KOPT-K1 (cell line): ENCODE data around the gene DNAJC1.

Source experiments
- H3K27ac ChIP-seq: fragments of 200-600 bp; sonication (generic); 2 replicates; pipeline ENCODE4 v1.5.1; 2016; ENCODE audit warnings: antibody characterized with exemption, mild to moderate bottlenecking, low read depth, low read length; ENCODE audit not compliant: poor library complexity, severe bottlenecking
- H3K36me3 ChIP-seq: fragments of 200-600 bp; sonication (generic); 2 replicates; pipeline ENCODE4 v1.5.1; 2017; ENCODE audit warnings: antibody characterized with exemption, mild to moderate bottlenecking, low read length, moderate library complexity; ENCODE audit not compliant: insufficient read depth
- H3K9me3 ChIP-seq: fragments of 200-600 bp; sonication (generic); 2 replicates; pipeline ENCODE4 v1.5.1; 2017; ENCODE audit warnings: antibody characterized with exemption, low read length, mild to moderate bottlenecking; ENCODE audit not compliant: insufficient read depth, poor library complexity, severe bottlenecking

Gene DNAJC1

DNA sequence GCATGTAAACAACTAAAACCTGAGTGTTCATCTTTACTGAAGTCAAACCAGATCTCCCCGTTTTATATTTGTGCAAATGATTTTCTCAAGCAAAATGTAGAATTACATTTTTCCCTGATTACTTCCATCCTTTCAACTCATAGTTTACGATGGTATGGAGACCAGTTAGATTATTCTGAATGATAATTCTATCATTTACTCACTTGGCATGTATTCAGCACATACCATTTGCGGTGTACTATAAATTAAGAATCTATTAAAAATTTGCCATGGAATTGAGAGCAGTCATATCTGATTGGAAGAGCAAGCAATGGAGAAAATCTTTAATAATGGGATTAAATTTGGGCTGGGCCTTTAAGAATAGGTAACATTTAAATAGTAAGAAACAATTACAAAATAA, 22.4 kb downstream of the DNAJC1 start:
- no peaks in the 10 kb centered on the region for H3K36me3 ChIP-seq
- peaks cover 4% of the 10 kb centered on the region for H3K9me3 ChIP-seq
- H3K27ac ChIP-seq, result no peak overlapping the region

DNA sequence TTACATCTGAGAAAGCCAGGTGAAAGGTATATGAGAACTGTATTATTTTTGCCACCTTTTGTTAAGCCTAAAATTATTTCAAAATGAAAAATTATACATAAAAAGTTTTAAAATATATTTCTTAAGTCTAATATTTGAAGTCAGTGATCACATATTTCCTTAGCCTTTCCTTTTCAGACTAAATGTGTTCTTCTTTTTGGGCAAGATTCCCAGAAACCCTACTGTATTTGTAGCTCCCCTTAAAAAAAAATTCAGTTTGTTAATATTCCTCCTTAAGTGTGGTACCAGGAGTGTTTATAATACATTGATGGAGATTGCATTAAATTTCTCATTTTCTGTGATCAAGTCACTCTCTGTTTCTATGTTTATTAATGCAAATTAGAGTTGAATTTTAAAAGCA, 22.8 kb downstream of the DNAJC1 start:
- Histone ChIP-seq H3K36me3 (no peaks in the 10 kb centered on the region), H3K27ac (no peak overlapping the region), H3K9me3 (no peaks in the 10 kb centered on the region)

DNA sequence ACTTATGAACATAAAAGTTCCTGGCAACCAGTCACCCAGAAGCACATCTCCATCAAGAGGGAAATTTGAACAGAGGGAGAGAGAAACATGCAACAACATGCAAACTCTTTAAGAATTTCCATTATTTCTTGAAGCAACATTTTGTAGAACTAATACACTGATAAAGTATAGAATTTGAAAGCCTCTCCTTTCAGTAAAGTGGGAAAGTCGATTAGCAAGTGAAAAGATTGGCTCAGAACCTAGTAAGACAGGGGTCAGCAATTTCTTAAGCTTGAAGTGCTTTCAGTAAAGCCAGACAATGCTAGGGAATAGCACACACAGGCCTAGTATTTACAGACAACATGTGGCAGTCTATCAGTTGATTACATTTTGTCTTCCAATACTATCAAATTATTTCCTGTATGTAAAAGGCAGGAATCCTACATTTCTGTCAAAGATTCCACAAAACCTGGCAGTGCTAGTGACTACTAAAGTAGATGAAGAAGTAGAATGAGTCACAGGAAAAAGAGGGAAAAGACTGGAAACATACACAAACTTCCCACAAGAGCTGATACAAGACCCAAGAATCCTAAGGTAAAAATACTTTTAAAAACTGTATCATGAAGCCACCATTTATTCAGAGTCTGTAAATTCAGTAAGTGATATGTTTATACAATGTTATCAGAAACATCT, 25.2 kb downstream of the DNAJC1 start:
- H3K27ac ChIP-seq, result no peak overlapping the region

DNA sequence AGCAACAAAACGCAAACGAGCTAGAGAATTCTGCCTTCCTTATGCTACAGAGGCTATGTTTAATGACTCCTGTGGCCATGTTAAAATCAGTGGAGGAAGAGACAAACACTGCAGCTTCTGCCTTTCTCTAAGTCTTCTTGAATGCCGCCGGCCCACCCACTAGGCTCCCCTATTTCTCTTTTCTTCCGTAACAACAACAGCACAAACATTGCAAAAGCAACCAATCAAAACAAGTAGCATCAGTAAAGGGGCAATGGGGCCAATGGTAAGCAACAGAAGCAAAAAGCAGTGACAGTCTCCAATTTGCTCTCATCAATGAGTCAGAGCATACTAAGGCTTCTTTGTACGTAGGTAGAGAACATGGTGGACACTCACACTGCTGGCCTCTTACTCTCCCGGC, 26.8 kb downstream of the DNAJC1 start:
- H3K36me3 ChIP-seq, result no peaks in the 10 kb centered on the region
- H3K9me3 ChIP-seq, result no peaks in the 10 kb centered on the region
- no peak overlapping the region for H3K27ac ChIP-seq

More for the DNA sequence above, 25.2 kb downstream of the DNAJC1 start:
- Histone ChIP-seq H3K9me3 (no peaks in the 10 kb centered on the region), H3K36me3 (no peaks in the 10 kb centered on the region)

DNA sequence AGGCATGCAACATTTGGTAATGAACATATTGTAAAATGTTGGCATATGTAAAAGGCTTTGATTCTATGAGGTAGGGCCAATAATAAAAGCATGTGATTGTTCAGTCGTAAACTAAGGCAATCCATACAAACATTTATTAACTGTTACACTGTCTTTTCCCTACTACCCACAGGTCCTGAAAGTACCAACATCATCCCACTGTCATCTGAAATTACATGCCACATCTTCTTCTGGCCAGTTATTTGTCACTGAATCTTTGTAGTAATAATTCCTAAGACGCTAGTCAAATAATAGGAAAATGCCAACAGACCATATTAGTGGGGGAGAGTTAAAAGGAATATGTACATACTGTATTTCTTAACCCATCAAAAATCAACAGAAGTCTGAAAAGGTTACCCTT, 27.2 kb downstream of the DNAJC1 start:
- Histone ChIP-seq H3K9me3 (no peaks in the 10 kb centered on the region), H3K36me3 (no peaks in the 10 kb centered on the region), H3K27ac (no peak overlapping the region)

DNA sequence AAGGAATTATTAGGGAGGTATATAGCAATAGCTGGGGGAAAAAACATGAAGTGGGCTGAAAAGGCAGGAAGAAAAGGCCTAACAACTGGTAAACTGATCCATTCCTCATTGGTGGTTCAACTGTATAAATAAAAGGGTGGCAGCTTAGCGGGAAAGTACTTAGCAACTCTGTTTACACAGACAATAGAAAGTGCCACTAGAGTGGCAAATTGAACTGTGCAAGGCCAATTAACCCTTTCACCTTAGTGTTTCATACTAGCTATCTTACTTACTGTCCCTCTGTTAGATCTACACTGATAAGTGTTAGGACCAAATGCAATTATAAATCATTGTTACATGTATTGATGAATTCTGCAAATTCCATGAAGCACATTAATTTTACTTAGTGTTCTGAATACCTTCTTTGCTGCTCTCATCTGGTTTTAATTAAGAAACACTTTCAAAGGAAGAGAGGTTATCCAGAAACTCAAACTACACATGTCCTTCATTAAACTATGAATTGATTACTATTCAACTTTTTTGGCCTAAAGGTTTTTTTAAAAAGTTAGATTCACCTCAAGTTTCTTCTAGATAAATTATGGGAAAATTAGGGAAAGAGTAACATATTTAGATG, 28.0 kb downstream of the DNAJC1 start:
- no peaks in the 10 kb centered on the region for H3K36me3 ChIP-seq
- H3K27ac ChIP-seq, result no peak overlapping the region
- H3K9me3 ChIP-seq, result no peaks in the 10 kb centered on the region

DNA sequence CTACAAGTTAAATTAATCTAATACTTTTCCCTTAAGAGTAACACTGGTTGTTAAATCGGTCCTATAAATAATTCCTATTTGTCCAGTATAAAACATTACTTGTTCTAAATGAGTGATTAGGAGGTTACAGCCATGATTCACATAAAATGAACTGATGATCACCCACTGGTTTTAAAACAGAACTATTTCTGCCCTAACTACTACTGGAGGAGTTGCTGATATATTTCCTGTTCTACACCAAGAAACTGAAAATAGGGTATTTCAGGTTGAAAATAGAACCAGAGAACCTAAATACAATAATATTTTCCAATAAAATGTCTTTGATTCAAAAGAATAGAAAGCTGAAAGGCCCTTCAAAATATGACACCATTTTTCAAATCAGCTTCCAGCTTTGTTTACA, 30.9 kb downstream of the DNAJC1 start:
- Histone ChIP-seq H3K36me3 (no peaks in the 10 kb centered on the region), H3K9me3 (no peaks in the 10 kb centered on the region), H3K27ac (no peak overlapping the region)

DNA sequence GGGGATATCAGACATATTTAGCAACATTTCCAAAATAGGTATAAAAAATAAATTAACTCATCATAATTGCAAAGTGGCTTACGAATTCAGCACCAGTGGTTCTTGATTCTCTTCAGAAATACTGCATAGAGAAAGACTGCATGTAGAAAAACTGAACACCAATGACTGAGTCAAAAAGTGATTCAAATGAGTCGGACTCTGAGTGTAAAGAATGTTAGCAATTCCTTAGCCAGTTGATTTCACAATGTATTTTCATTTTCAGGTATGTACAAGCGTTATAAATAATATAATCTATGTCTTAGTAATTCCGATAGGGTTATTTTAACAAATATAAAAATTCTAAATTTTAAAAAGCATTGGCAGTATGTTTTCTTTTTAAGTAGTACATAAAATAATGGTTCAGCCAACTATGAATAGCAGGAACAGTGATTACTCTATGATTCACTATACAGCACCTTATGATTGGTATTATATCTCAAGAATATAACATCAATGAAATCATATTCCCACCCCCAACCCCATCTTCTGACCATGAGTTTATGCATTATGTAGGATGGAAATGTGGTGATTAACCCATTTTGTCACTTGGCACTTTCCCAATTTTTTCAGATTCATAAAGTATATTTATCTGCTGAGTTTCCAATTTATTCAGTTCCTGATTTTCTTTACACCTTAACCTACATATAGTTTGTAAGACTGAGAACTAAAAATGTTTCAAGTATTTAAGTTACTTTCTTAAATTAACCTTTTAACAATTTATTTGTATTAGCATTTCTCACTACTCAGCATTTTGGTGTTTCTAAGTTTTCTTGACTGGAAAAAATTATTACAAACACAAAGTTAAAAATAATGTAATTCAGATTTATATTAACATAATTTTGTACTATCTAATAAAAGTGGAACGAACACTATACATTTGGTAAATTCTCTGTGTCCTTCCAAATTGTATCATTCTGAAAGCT, 33.9 kb downstream of the DNAJC1 start:
- Histone ChIP-seq H3K9me3 (peaks cover 10% of the 10 kb centered on the region), H3K36me3 (no peaks in the 10 kb centered on the region), H3K27ac (no peak overlapping the region)

DNA sequence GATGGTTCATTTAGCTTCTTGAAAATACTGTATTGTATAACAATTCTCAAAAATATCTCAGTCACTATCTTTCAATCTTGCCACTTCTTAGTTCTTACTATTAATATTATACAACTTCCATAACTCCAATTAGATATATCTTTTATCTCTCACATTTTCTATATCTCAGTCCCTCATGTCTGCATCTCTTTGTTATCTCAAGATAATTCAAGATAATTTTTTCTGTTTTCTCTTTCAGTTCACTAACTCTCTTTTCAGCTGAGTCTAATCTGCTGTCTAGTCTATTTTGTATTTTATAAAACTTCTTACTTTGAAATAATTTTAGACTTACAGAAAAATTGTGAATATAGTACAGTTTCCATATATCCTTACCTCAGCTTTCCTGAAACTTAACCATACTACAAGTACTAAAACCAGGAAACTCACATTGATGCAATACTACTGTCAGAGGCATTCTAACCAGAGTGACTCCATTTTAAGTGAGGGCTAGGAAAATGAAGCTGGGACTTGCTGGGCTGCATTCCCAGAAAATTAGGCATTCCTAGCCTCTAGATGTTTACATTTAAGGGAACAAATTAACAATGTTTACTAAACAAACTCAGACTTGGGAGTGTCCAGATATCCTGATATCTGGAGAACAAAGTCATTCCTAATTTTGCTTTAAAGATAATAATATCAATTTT, 38.4 kb downstream of the DNAJC1 start:
- Histone ChIP-seq H3K36me3 (no peaks in the 10 kb centered on the region), H3K9me3 (peaks cover 10% of the 10 kb centered on the region), H3K27ac (no peak overlapping the region)

DNA sequence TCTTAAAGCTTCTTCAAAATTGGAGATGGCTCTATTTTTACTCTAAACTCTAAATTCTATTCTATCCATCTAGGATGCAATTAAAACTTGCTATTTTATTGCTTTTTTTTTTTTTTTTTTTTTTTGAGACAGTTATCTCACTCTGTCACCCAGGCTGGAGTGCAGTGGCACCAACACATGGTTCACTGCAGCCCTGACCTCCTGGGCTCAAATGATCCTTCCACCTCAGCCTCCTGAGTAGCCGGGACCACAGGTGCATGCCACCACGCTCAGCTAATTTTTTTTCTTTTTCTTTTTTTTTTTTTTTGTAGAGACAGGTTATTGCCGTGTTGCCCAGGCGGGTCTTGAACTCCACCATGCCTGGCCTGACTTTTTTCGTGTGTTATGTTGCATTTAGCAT, 41.2 kb downstream of the DNAJC1 start:
- H3K27ac ChIP-seq, result no peak overlapping the region
- H3K9me3 ChIP-seq, result peaks cover 10% of the 10 kb centered on the region

DNA sequence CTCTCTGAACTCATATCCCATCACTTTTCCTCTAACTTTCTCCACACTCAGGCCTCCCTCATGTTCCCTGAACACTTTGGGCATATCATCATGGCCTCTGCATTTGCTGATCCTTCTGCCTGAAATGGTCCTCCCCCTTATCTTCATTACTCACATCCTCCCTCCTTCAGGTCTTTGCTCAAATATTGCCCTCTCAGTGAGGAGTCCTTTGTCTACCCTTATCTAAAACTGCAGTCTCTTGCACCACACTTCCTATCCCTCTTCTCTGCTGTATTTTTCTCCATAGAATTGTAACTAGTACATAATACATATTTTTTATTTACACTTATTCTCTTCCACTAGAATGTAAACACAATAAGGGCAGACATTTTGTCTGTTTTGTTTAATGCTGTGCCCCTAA, 41.7 kb downstream of the DNAJC1 start:
- Histone ChIP-seq H3K27ac (no peak overlapping the region), H3K36me3 (no peaks in the 10 kb centered on the region), H3K9me3 (peaks cover 10% of the 10 kb centered on the region)

More for the DNA sequence above, 41.2 kb downstream of the DNAJC1 start:
- no peaks in the 10 kb centered on the region for H3K36me3 ChIP-seq

DNA sequence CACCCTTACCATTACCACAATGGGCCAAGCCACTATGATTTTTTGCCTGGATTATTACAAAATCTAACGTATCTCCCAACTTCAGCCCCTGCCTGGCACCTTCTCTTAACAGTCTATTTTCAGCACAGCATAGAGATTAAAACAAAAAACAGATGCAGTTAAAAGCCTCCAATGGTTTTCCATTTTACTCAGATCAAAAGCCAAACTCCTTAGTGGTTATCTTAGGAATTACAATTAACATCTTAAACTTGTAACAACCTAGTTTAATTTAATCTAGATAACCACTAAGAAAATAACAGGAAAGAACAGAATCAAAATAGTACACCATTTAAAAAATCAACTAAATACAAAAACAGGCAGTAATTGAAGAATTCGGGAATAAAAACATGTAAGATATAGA, 43.5 kb downstream of the DNAJC1 start:
- no peaks in the 10 kb centered on the region for H3K9me3 ChIP-seq

DNA sequence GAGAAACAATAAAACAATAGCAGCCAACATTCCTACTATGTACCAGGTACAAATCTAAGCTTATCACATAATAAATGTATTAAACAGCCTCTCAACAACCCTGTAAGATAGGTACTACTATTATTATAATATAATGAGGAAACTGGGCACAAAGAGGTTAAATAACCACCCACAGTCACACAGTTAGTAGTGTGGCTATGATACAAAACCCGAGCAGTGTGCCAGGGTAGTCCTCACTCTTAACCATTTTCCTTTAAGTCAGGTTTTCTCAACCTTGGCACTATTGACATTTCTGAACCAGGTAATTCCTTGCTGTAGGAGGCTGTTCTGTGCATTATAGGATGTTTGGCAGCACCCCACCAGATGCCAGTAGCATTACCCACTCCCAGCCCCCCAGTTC, 48.8 kb downstream of the DNAJC1 start:
- H3K36me3 ChIP-seq, result no peaks in the 10 kb centered on the region
- no peaks in the 10 kb centered on the region for H3K9me3 ChIP-seq
- no peak overlapping the region for H3K27ac ChIP-seq

More for the DNA sequence above, 43.5 kb downstream of the DNAJC1 start:
- Histone ChIP-seq H3K36me3 (no peaks in the 10 kb centered on the region), H3K27ac (no peak overlapping the region)

DNA sequence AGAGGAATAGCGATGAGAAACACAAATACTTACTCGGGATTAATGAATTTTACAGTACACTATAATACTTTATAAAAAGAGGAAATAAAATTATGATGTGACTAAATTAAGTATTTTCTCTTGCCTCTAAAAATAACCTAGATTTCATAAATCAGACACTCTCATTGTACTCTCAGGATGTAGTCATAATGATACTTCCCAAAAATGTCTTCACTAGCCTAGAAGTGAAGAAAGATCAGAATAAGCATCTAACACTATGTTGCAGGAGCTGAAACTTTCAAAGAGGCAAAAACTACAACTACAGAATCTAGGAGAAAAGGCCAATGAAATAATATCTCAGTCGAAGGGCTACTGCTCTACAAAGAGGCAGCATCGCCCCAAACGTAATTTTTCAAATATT, 49.4 kb downstream of the DNAJC1 start:
- no peaks in the 10 kb centered on the region for H3K9me3 ChIP-seq
- H3K27ac ChIP-seq, result no peak overlapping the region
- no peaks in the 10 kb centered on the region for H3K36me3 ChIP-seq

DNA sequence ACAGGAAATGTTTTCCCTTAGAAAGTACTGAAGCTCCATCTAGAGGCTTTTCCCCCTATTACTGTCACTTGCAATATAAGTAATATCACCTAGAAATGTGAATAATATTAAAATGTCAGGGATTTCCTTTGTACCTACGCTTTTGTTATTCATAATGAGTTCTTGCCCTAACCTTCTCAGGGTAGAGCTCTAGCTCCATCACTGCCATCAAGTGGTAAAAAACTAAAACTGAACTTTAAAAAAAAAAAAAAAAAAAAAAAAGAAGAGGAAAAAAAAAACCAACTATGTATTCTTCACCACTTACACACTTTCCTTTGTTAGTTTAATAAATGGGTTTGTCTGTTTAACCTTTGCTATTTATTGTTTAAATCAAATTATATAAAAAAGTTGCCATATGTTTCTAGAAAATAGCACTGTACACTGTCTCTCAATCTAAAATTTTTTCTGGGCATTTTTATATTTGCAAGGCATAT, 49.9 kb downstream of the DNAJC1 start:
- no peaks in the 10 kb centered on the region for H3K36me3 ChIP-seq
- no peaks in the 10 kb centered on the region for H3K9me3 ChIP-seq
- no peak overlapping the region for H3K27ac ChIP-seq
